Activated T-cell treated with anti-CD3 and anti-CD28 coated beads, Interleukin-2, amount 50 U/mL, for 72 hours (primary cell): ENCODE data around the gene RASAL2. TPM values are rescaled to one million over a fixed set of nuclear protein-coding genes. Genes with fewer than 3 reads are reported as not detected.
"Not testable (repeated sequence)": the region's sequence is repeated elsewhere in the genome, so short reads cannot be mapped to it uniquely, and the experiment has no call there.

Experiments used
- ATAC-seq, 2 donors: fragments of 150-1000 bp; cut with Tn5 transposase; replicated peaks in 1 of 2; 2 replicates each; pipeline ENCODE4 v1.10.0; 2021; ENCODE audit warnings: moderate library complexity in 2 of 2, mild to moderate bottlenecking in 1 of 2
- DNase-seq, 2 donors: peaks; one replicate each; pipeline ENCODE4 v3.0.0; 2021 to 2022; ENCODE audit warnings: mixed read lengths in 1 of 2
- H3K27ac Mint-ChIP-seq: one replicate; pipeline ENCODE4 v1.8.0; 2022; ENCODE audit warnings: mild to moderate bottlenecking, moderate library complexity, mixed read lengths
- H3K27me3 Mint-ChIP-seq: one replicate; pipeline ENCODE4 v1.8.0; 2022; ENCODE audit warnings: low read depth, mixed read lengths
- H3K36me3 Mint-ChIP-seq, 2 donors: one replicate each; pipeline ENCODE4 v1.8.0; 2022; ENCODE audit warnings: mixed read lengths in 2 of 2, mild to moderate bottlenecking in 1 of 2; ENCODE audit not compliant: insufficient read depth in 2 of 2
- H3K4me1 Mint-ChIP-seq: one replicate; pipeline ENCODE4 v1.8.0; 2022; ENCODE audit warnings: low read depth, mixed read lengths
- H3K4me3 Mint-ChIP-seq, 2 donors: one replicate each; pipeline ENCODE4 v1.8.0; 2022; ENCODE audit warnings: mild to moderate bottlenecking in 2 of 2, mixed read lengths in 2 of 2, moderate library complexity in 2 of 2
- H3K9me3 Mint-ChIP-seq, 2 donors: one replicate each; pipeline ENCODE4 v1.8.0; 2022; ENCODE audit warnings: mixed read lengths in 2 of 2
- total RNA-seq, 2 donors: library from RNA; stranded (reverse); gene quantifications; one replicate each; pipeline ENCODE4 v1.2.3, GENCODE V29; 2022

The RASAL2 gene
- total RNA-seq, 2 donors from 2014 or later = 0.02 to 0.05 TPM

- DNase-seq = no peak
- Mint-ChIP-seq H3K27ac (no peak overlapping the region), H3K9me3 (peaks cover 8 to 9% of the 10 kb centered on the region in 2 donors), H3K27me3 (peaks cover 14% of the 10 kb centered on the region), H3K4me1 (no peaks in the 10 kb centered on the region), H3K36me3 (no peaks in the 10 kb centered on the region), H3K4me3 (no peak overlapping the region)
- ATAC-seq = no peak
Observed at GRCh38 chr1:178086766-178087165, 7.1 kb upstream of the RASAL2 start.

GRCh38 chr1:178088651-178089050 lies 5.3 kb upstream of the RASAL2 start:
- Mint-ChIP-seq H3K4me1 (peaks cover 10% of the 10 kb centered on the region), H3K27me3 (peaks cover 33% of the 10 kb centered on the region), H3K27ac (no peak overlapping the region), H3K4me3 (no peak overlapping the region), H3K36me3 (peaks cover 4 to 5% of the 10 kb centered on the region in 2 donors), H3K9me3 (peaks cover 5 to 6% of the 10 kb centered on the region in 2 donors)
- ATAC-seq (no peak), DNase-seq (no peak)

- H3K27ac Mint-ChIP-seq = not testable (repeated sequence)
Observed at GRCh38 chr1:178091454-178091853, 2.5 kb upstream of the RASAL2 start.

GRCh38 chr1:178091986-178092745 lies 1.7 kb upstream of the RASAL2 start:
- Mint-ChIP-seq H3K4me3 (peak overlapping the region in 1 of 2 donors; percentile 79), H3K27ac (no peak overlapping the region), H3K27me3 (peaks cover 56% of the 10 kb centered on the region), H3K4me1 (peaks cover 10% of the 10 kb centered on the region), H3K9me3 (peaks cover 3 to 4% of the 10 kb centered on the region in 2 donors), H3K36me3 (peaks cover 4 to 5% of the 10 kb centered on the region in 2 donors)
- DNase-seq = no peak
- no peak for ATAC-seq

More at GRCh38 chr1:178091454-178091853, 2.5 kb upstream of the RASAL2 start:
- peaks cover 51% of the 10 kb centered on the region for H3K27me3 Mint-ChIP-seq
- H3K36me3 Mint-ChIP-seq, ATAC-seq, H3K9me3 Mint-ChIP-seq, H3K4me3 Mint-ChIP-seq, DNase-seq, H3K4me1 Mint-ChIP-seq: not testable (repeated sequence)

GRCh38 chr1:178092878-178093493 lies 918 bp upstream of the RASAL2 start:
- no peak for ATAC-seq

GRCh38 chr1:178093494-178093950 lies 382 bp upstream of the RASAL2 start:
- peaks cover 4 to 5% of the 10 kb centered on the region in 2 donors for H3K36me3 Mint-ChIP-seq
- peaks cover 68% of the 10 kb centered on the region for H3K27me3 Mint-ChIP-seq
- peaks cover 3 to 4% of the 10 kb centered on the region in 2 donors for H3K9me3 Mint-ChIP-seq
- H3K4me3 Mint-ChIP-seq = peak overlapping the region; percentile 79 to 87
- peak; percentile 90 to 92 for ATAC-seq
- no peak overlapping the region for H3K27ac Mint-ChIP-seq
- H3K4me1 Mint-ChIP-seq = peaks cover 10% of the 10 kb centered on the region
- peak; percentile 61 to 63 for DNase-seq

More at GRCh38 chr1:178092878-178093493, 918 bp upstream of the RASAL2 start:
- H3K9me3 Mint-ChIP-seq = peaks cover 2 to 3% of the 10 kb centered on the region in 2 donors
- peak overlapping the region; percentile 27 for H3K27ac Mint-ChIP-seq
- peaks cover 10% of the 10 kb centered on the region for H3K4me1 Mint-ChIP-seq
- DNase-seq = no peak
- peaks cover 64% of the 10 kb centered on the region for H3K27me3 Mint-ChIP-seq
- H3K36me3 Mint-ChIP-seq = peaks cover 4 to 5% of the 10 kb centered on the region in 2 donors
- peak overlapping the region; percentile 79 to 87 for H3K4me3 Mint-ChIP-seq

- peaks cover 68% of the 10 kb centered on the region for H3K27me3 Mint-ChIP-seq
- DNase-seq (no peak), ATAC-seq (no peak)
- H3K9me3 Mint-ChIP-seq = peaks cover 0 to 2% of the 10 kb centered on the region in 2 donors
- peaks cover 4 to 5% of the 10 kb centered on the region in 2 donors for H3K36me3 Mint-ChIP-seq
- H3K27ac Mint-ChIP-seq = no peak overlapping the region
- H3K4me3 Mint-ChIP-seq = peak overlapping the region; percentile 58 to 68
- peaks cover 10% of the 10 kb centered on the region for H3K4me1 Mint-ChIP-seq
Observed at GRCh38 chr1:178094739-178095645, 1.1 kb downstream of the RASAL2 start.

GRCh38 chr1:178096421-178096820 lies 2.5 kb downstream of the RASAL2 start:
- peaks cover 0 to 2% of the 10 kb centered on the region in 2 donors for H3K9me3 Mint-ChIP-seq
- H3K36me3 Mint-ChIP-seq = peaks cover 4 to 5% of the 10 kb centered on the region in 2 donors
- DNase-seq (no peak), ATAC-seq (no peak)
- no peak overlapping the region for H3K27ac Mint-ChIP-seq
- H3K4me1 Mint-ChIP-seq = peaks cover 10% of the 10 kb centered on the region
- H3K4me3 Mint-ChIP-seq = no peak overlapping the region
- peaks cover 58% of the 10 kb centered on the region for H3K27me3 Mint-ChIP-seq

- Mint-ChIP-seq H3K36me3 (peaks cover 0 to 2% of the 10 kb centered on the region in 2 donors), H3K27ac (no peak overlapping the region)
Observed at GRCh38 chr1:178098262-178098661, 4.4 kb downstream of the RASAL2 start.

GRCh38 chr1:178101266-178101630 lies 7.3 kb downstream of the RASAL2 start:
- Mint-ChIP-seq H3K27me3 (peaks cover 18% of the 10 kb centered on the region), H3K4me1 (no peaks in the 10 kb centered on the region), H3K36me3 (no peaks in the 10 kb centered on the region), H3K27ac (no peak overlapping the region), H3K4me3 (no peak overlapping the region), H3K9me3 (peaks cover 0 to 2% of the 10 kb centered on the region in 2 donors)
- no peak for DNase-seq
- no peak for ATAC-seq

More at GRCh38 chr1:178098262-178098661, 4.4 kb downstream of the RASAL2 start:
- H3K9me3 Mint-ChIP-seq = peaks cover 0 to 2% of the 10 kb centered on the region in 2 donors
- no peak overlapping the region for H3K4me3 Mint-ChIP-seq
- no peak for DNase-seq
- H3K4me1 Mint-ChIP-seq = peaks cover 4% of the 10 kb centered on the region
- H3K27me3 Mint-ChIP-seq = peaks cover 39% of the 10 kb centered on the region
- ATAC-seq = no peak

GRCh38 chr1:178101654-178102053 lies 7.8 kb downstream of the RASAL2 start:
- no peaks in the 10 kb centered on the region for H3K36me3 Mint-ChIP-seq
- H3K4me3 Mint-ChIP-seq = no peak overlapping the region
- H3K27me3 Mint-ChIP-seq = peaks cover 17% of the 10 kb centered on the region
- H3K9me3 Mint-ChIP-seq = peaks cover 0 to 2% of the 10 kb centered on the region in 2 donors
- H3K27ac Mint-ChIP-seq = no peak overlapping the region
- no peaks in the 10 kb centered on the region for H3K4me1 Mint-ChIP-seq
- DNase-seq (no peak), ATAC-seq (no peak)

GRCh38 chr1:178102218-178102617 lies 8.3 kb downstream of the RASAL2 start:
- Mint-ChIP-seq H3K9me3 (peaks cover 0 to 2% of the 10 kb centered on the region in 2 donors), H3K27me3 (peaks cover 12% of the 10 kb centered on the region), H3K27ac (no peak overlapping the region), H3K4me3 (no peak overlapping the region), H3K36me3 (no peaks in the 10 kb centered on the region), H3K4me1 (no peaks in the 10 kb centered on the region)
- DNase-seq (no peak), ATAC-seq (no peak)
